Parathyroid adenoma (tissue), 2 donors: ENCODE measurements around the gene INO80.

Experiments used
- H2AFZ ChIP-seq: fragments of 300-600 bp; sonication (generic); one replicate; pipeline ENCODE4 v1.7.0; 2017; ENCODE audit warnings: antibody characterized with exemption, mild to moderate bottlenecking
- H3K27ac ChIP-seq: fragments of 300-600 bp; sonication (generic); one replicate; pipeline ENCODE4 v1.7.0; 2017
- H3K27me3 ChIP-seq: fragments of 300-600 bp; sonication (generic); one replicate; pipeline ENCODE4 v1.7.0; 2017; ENCODE audit warnings: low read length; ENCODE audit not compliant: control insufficient read depth, insufficient read depth
- H3K36me3 ChIP-seq: fragments of 300-600 bp; sonication (generic); one replicate; pipeline ENCODE4 v1.7.0; 2017; ENCODE audit warnings: low read length; ENCODE audit not compliant: control insufficient read depth, insufficient read depth
- H3K4me1 ChIP-seq: fragments of 300-600 bp; sonication (generic); one replicate; pipeline ENCODE4 v1.7.0; 2017; ENCODE audit warnings: control low read depth
- H3K4me2 ChIP-seq: fragments of 300-600 bp; sonication (generic); one replicate; pipeline ENCODE4 v1.7.0; 2017; ENCODE audit warnings: low read length
- H3K4me3 ChIP-seq: fragments of 300-600 bp; sonication (generic); one replicate; pipeline ENCODE4 v1.7.0; 2017; ENCODE audit warnings: low read depth, low read length
- H3K79me2 ChIP-seq: fragments of 300-600 bp; sonication (generic); one replicate; pipeline ENCODE4 v1.7.0; 2017; ENCODE audit warnings: control low read depth
- H3K9ac ChIP-seq: fragments of 300-600 bp; sonication (generic); one replicate; pipeline ENCODE4 v1.7.0; 2017; ENCODE audit warnings: mild to moderate bottlenecking
- H3K9me3 ChIP-seq: fragments of 300-600 bp; sonication (generic); one replicate; pipeline ENCODE4 v1.7.0; 2017; ENCODE audit warnings: low read length; ENCODE audit not compliant: control insufficient read depth
- TF ChIP-seq, protein P1 (sequence below): fragments of 300-600 bp; sonication (generic); IDR thresholded peaks from one replicate; pipeline ENCODE4 v1.7.0; 2017; ENCODE audit warnings: antibody characterized with exemption, mild to moderate bottlenecking
- donor health status: primary hyperparathyroidism.

INO80 gene

DNA sequence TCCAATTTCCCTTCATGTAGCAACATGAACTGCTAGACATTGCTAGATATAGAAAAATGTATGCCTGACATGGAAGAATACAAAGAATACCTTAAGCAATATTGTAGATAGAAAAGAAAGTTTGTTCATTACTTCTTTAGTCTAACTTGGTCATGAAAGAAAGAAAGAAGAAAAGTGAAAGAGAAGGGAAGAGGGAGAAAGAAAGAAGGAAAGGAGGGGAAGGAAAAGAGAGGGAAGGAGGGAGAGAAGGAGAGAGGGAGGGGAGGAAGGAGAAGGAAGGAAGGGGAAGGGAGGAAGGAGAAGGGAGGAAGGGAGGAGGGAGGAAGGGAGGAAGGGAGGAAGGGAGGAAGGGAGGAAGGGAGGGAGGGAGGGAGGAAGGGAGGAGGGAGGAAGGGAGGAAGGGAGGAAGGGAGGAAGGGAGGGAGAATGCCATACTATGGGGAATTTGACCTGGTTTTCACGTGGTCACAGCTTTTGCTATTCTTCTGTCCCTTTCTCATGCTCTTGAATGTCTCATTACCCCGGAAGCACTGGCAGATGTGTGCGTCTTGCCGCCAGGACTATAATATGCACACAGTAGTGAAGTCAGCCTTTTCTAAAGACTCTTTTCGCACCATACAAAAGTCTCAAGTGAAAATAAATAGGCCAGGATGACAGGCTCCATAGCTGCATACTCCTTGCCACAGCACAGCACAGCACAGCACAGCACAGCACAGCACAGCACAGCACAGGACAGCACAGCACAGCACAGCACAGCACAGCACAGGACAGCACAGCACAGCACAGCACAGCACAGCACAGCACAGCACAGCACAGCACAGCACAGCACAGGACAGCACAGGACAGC, 84.6 kb downstream of the INO80 start:
- no peaks in the 10 kb centered on the region for H3K4me1 ChIP-seq
- H3K9me3 ChIP-seq = no peaks in the 10 kb centered on the region
- H3K27ac ChIP-seq = no peak overlapping the region
- no peak overlapping the region for H3K4me3 ChIP-seq
- H3K36me3 ChIP-seq = no peaks in the 10 kb centered on the region
- no peaks in the 10 kb centered on the region for H3K27me3 ChIP-seq
- TF ChIP-seq, protein P1, sequence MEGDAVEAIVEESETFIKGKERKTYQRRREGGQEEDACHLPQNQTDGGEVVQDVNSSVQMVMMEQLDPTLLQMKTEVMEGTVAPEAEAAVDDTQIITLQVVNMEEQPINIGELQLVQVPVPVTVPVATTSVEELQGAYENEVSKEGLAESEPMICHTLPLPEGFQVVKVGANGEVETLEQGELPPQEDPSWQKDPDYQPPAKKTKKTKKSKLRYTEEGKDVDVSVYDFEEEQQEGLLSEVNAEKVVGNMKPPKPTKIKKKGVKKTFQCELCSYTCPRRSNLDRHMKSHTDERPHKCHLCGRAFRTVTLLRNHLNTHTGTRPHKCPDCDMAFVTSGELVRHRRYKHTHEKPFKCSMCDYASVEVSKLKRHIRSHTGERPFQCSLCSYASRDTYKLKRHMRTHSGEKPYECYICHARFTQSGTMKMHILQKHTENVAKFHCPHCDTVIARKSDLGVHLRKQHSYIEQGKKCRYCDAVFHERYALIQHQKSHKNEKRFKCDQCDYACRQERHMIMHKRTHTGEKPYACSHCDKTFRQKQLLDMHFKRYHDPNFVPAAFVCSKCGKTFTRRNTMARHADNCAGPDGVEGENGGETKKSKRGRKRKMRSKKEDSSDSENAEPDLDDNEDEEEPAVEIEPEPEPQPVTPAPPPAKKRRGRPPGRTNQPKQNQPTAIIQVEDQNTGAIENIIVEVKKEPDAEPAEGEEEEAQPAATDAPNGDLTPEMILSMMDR = no peak
- H3K4me2 ChIP-seq = no peak overlapping the region
- no peak overlapping the region for H2AFZ ChIP-seq
- H3K79me2 ChIP-seq = no peaks in the 10 kb centered on the region
- H3K9ac ChIP-seq = no peak overlapping the region

DNA sequence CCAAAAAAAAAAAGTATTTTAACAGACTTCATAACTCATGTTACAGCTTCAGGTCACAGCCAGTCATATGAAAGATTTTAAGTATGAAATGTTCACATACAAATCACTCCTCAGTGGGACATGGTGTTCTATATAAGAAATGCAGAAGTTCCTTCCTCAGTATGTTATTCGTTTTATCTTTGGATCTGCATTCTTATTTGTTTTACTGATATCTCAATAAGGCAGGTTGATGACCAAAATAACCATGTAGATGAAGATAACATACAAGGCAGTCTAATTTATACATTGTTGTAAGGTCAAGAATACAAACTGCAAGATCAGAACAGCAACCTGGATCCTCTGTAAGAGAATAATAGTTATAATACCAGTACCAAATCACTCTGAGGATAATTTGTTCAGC, 87.2 kb downstream of the INO80 start:
- Histone ChIP-seq H3K79me2 (no peaks in the 10 kb centered on the region), H3K4me3 (no peak overlapping the region), H3K27me3 (no peaks in the 10 kb centered on the region), H3K36me3 (no peaks in the 10 kb centered on the region), H2AFZ (no peak overlapping the region), H3K27ac (no peak overlapping the region), H3K9ac (no peak overlapping the region), H3K4me2 (no peak overlapping the region), H3K4me1 (peaks cover 3% of the 10 kb centered on the region), H3K9me3 (no peaks in the 10 kb centered on the region)
- TF ChIP-seq, protein P1 = no peak

DNA sequence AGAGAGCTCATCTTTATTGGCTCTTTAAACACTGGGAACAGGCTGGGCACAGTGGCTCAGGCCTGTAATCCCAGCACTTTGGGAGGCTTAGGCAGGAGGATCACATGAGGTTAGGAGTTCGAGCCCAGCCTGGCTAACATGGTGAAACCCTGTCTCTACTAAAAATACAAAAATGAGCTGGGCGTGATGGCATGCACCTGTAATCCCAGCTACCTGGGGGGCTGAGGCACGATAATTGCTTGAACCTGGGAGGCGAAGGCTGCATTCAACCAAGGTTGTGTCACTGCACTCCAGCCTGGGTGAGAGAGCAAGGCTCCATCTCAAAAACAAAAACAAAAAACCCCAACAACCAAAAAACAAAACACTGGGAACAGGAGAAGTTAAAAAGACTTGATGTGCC, 90.7 kb downstream of the INO80 start:
- Histone ChIP-seq H3K4me3 (no peak overlapping the region), H3K27me3 (no peaks in the 10 kb centered on the region), H3K9ac (no peak overlapping the region), H2AFZ (no peak overlapping the region), H3K36me3 (no peaks in the 10 kb centered on the region), H3K9me3 (no peaks in the 10 kb centered on the region), H3K27ac (no peak overlapping the region), H3K4me2 (no peak overlapping the region), H3K79me2 (peaks cover 2% of the 10 kb centered on the region), H3K4me1 (peaks cover 3% of the 10 kb centered on the region)
- TF ChIP-seq, protein P1 = no peak

DNA sequence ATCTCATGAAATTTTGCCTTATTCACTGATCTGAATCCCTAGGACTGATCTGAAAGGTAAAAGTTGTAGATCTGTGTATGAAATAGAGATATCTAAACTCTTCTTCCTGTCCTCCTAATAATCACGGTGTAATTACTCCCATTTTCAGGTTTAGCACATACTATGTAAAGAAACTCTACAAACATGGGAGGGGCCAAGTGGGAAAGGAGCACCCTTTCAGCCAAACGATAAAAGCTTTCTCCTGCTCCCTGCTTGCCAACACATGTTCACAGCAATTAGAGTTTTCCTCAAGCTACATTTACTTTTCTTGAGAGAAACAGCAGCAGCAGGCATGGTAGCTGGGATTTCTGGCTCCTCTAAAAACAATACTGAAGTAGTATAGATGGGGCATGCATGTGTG, 91.2 kb downstream of the INO80 start:
- TF ChIP-seq, protein P1 = no peak
- no peak overlapping the region for H2AFZ ChIP-seq
- no peak overlapping the region for H3K9ac ChIP-seq
- H3K4me2 ChIP-seq = no peak overlapping the region
- no peak overlapping the region for H3K4me3 ChIP-seq
- H3K27me3 ChIP-seq = no peaks in the 10 kb centered on the region
- peaks cover 2% of the 10 kb centered on the region for H3K79me2 ChIP-seq
- peaks cover 3% of the 10 kb centered on the region for H3K4me1 ChIP-seq
- H3K27ac ChIP-seq = no peak overlapping the region
- no peaks in the 10 kb centered on the region for H3K36me3 ChIP-seq
- no peaks in the 10 kb centered on the region for H3K9me3 ChIP-seq

DNA sequence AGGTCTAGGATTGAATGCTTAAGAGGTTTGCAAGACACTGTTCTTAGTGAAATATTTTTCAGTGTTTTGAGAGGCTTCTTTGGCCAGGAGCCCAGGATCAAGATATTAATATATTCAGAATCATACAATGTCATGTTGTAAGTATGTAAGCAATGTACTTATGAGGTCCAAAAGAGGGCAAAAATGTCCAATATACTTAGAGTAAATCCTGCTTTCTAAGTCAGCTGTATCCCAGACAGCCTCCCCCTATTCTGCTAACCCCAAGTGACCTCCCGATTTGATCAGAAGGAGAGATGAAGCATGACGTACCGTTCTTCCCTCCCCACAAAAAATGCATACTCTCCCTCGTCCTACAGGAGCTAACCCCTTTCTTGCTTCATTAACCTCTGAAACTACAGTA, 91.9 kb downstream of the INO80 start:
- no peaks in the 10 kb centered on the region for H3K27me3 ChIP-seq
- H2AFZ ChIP-seq = no peak overlapping the region
- peaks cover 2% of the 10 kb centered on the region for H3K79me2 ChIP-seq
- H3K4me3 ChIP-seq = no peak overlapping the region
- no peak overlapping the region for H3K9ac ChIP-seq
- H3K27ac ChIP-seq = no peak overlapping the region
- no peaks in the 10 kb centered on the region for H3K9me3 ChIP-seq
- H3K4me1 ChIP-seq = peaks cover 3% of the 10 kb centered on the region
- no peaks in the 10 kb centered on the region for H3K36me3 ChIP-seq
- TF ChIP-seq, protein P1 = no peak
- H3K4me2 ChIP-seq = peak overlapping the region; percentile 31
